CD4-positive, alpha-beta memory T cell (primary cell): ENCODE data around the gene DBF4B. TPM values are rescaled to one million over a fixed set of nuclear protein-coding genes. Genes with fewer than 3 reads are reported as not detected.
"Not testable (repeated sequence)": the region's sequence is repeated elsewhere in the genome, so short reads cannot be mapped to it uniquely, and the experiment has no call there.

Experiments
- CTCF ChIA-PET: fragments of 350-600 bp; sonication (Branson Sonifier 250); formaldehyde crosslinking; loops from one replicate; lab custom pipeline; 2021; ENCODE audit warnings: inconsistent platforms; ENCODE audit not compliant: partially characterized antibody; lab: Charles Lee
- POLR2A ChIA-PET: fragments of 350-600 bp; sonication (Branson Sonifier 250); formaldehyde crosslinking; loops from one replicate; lab custom pipeline; 2021; ENCODE audit not compliant: partially characterized antibody; lab: Charles Lee
- DNase-seq, 5 donors: peaks; one replicate each; pipeline versions ENCODE4 v3.0.0 to v3.0.0-alpha.2; 2020 to 2022; ENCODE audit warnings: mixed read lengths in 1 of 5
- H3K27ac ChIP-seq: one replicate; pipeline ENCODE4 v1.7.0; 2013; ENCODE audit warnings: low read depth, low read length
- H3K27me3 ChIP-seq: 2 replicates; pipeline ENCODE4 v1.7.0; 2013; ENCODE audit warnings: mild to moderate bottlenecking, low read length, moderate library complexity; ENCODE audit not compliant: insufficient read depth
- H3K36me3 ChIP-seq: 2 replicates; pipeline ENCODE4 v1.7.0; 2013; ENCODE audit warnings: mild to moderate bottlenecking, low read length, moderate library complexity; ENCODE audit not compliant: insufficient read depth
- H3K4me1 ChIP-seq: 2 replicates; pipeline ENCODE4 v1.7.0; 2013; ENCODE audit warnings: mild to moderate bottlenecking, low read length, moderate library complexity; ENCODE audit not compliant: insufficient read depth
- H3K4me3 ChIP-seq, 2 donors: one replicate each; pipeline ENCODE4 v1.7.0; 2013; ENCODE audit warnings: low read length in 2 of 2, mild to moderate bottlenecking in 1 of 2
- H3K9me3 ChIP-seq, 2 donors: one replicate each; pipeline ENCODE4 v1.7.0; 2013; ENCODE audit warnings: low read length in 2 of 2, control low read depth in 1 of 2; ENCODE audit not compliant: control insufficient read depth in 1 of 2
- H3K27ac Mint-ChIP-seq, 7 donors: one replicate each; pipeline ENCODE4 v1.8.0; 2020 to 2021; ENCODE audit warnings: mixed read lengths in 7 of 7, mild to moderate bottlenecking in 6 of 7, inconsistent platforms in 3 of 7, moderate library complexity in 3 of 7
- H3K27me3 Mint-ChIP-seq, 2 donors: one replicate each; pipeline ENCODE4 v1.8.0; 2020 to 2021; ENCODE audit warnings: mixed read lengths in 2 of 2
- H3K36me3 Mint-ChIP-seq, 2 donors: one replicate each; pipeline ENCODE4 v1.8.0; 2020 to 2021; ENCODE audit warnings: mixed read lengths in 2 of 2, inconsistent platforms in 1 of 2, mild to moderate bottlenecking in 1 of 2
- H3K4me1 Mint-ChIP-seq, 4 donors: one replicate each; pipeline ENCODE4 v1.8.0; 2020 to 2021; ENCODE audit warnings: mixed read lengths in 4 of 4, mild to moderate bottlenecking in 1 of 4
- H3K4me3 Mint-ChIP-seq, 8 donors: one replicate each; pipeline ENCODE4 v1.8.0; 2020 to 2021; ENCODE audit warnings: mixed read lengths in 8 of 8, mild to moderate bottlenecking in 7 of 8, moderate library complexity in 6 of 8, inconsistent platforms in 3 of 8
- H3K9me3 Mint-ChIP-seq, 8 donors: one replicate each; pipeline ENCODE4 v1.8.0; 2020 to 2021; ENCODE audit warnings: mixed read lengths in 8 of 8, mild to moderate bottlenecking in 5 of 8, inconsistent platforms in 3 of 8, moderate library complexity in 1 of 8
- intact Hi-C: fragments of 100-400 bp; cut with micrococcal nuclease; formaldehyde crosslinking; loops from one replicate; pipeline ENCODE4 v1.15.1; 2023
- polyA plus RNA-seq, 2 donors: library from polyadenylated mRNA; unstranded; fragments of 300-500 nt; fragmentation: Illumina TruSeq; gene quantifications; one replicate each; pipeline ENCODE4 v1.2.3, GENCODE V29; 2021
- total RNA-seq, 2 experiments: library from RNA; stranded (reverse); gene quantifications; one replicate each; pipeline ENCODE4 v1.2.3, GENCODE V29; 2021

Gene DBF4B
- total and polyA plus RNA-seq, 4 experiments from 2014 or later, result 1.00 to 8.4 (median 8.1) TPM; not detected in 1

DNA sequence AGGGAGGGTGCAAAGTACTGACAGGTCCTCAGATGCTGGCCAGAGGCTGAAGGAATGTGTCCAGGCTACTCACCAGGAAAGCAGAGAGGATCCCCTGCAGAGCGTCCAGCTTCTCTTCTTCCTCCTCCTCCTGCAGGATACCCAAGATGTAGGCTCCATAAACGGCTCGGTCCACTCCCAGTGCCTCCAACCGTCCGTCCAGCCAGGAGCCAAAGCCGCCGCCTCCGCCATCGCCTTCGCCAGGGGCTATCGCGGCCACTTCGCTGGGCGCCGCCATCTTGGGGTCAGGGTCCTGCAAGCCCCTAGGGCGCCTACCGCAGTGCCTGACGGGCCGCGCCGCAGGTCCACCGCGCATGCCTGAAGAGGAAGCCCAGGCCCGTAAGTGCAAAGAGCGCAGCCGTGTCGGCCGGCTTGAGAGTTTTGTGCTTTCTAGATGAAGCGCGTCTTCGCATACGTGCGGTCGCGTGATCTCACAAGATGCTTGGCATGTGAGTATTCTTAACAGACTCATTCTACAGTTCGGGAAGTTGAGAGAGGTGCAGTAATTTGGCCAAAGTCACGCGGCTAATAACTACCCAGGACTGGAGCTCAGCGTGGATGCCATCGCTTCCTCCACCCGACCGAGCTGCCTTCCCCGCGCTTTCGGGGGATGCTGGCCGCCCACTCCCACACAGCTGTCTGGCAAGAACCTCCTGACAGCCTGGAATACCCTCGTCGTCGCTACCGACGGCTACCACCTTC is 18.8 kb upstream of the DBF4B start, which contains the start of gene CCDC43:
Gene CCDC43, minus strand, starts transcription at position 300 of the 741 bp plus-strand sequence. Its CDS starts 23 bp downstream, at position 277.
- Histone ChIP-seq H3K9me3 (no peaks in the 10 kb centered on the region), H3K36me3 (no peaks in the 10 kb centered on the region), H3K4me3 (peak within 1 kb of the TSS; percentile 76 to 78), H3K27me3 (no peaks in the 10 kb centered on the region), H3K27ac (peak within 1 kb of the TSS; percentile 84), H3K4me1 (peaks cover 17% of the 10 kb centered on the region)
- peaks cover 0 to 2% (median 0%) of the 10 kb centered on the region in 8 donors for H3K9me3 Mint-ChIP-seq
- H3K27me3 Mint-ChIP-seq, result no peaks in the 10 kb centered on the region
- H3K4me3 Mint-ChIP-seq, result peak within 1 kb of the TSS; percentile 96 to 99 (median 98)
- peak; percentile 91 to 93 (median 91) for DNase-seq
- peak within 1 kb of the TSS; percentile 92 to 98 (median 98) for H3K27ac Mint-ChIP-seq
- CTCF ChIA-PET, result interaction anchor here (0.6 to 2.2 kb wide), 5 partner anchors 17 to 510 kb away, joined by 3 to 8 read pairs (median 3); partner anchors contain the start of gene DBF4B
- peaks cover 19 to 39% (median 25%) of the 10 kb centered on the region in 4 donors for H3K4me1 Mint-ChIP-seq
- H3K36me3 Mint-ChIP-seq, result peaks cover 12 to 21% of the 10 kb centered on the region in 2 donors
- POLR2A ChIA-PET, result interaction anchor here (0.7 to 4.9 kb wide), 6 partner anchors 15 to 361 kb away, joined by 3 to 42 read pairs (median 3); partner anchors contain the start of genes DBF4B, EFTUD2 and FZD2
- intact Hi-C loops, result loop anchor here (1.0 kb wide), 2 partner anchors 19 to 210 kb away; partner anchors contain the start of genes DBF4B and EFTUD2

DNA sequence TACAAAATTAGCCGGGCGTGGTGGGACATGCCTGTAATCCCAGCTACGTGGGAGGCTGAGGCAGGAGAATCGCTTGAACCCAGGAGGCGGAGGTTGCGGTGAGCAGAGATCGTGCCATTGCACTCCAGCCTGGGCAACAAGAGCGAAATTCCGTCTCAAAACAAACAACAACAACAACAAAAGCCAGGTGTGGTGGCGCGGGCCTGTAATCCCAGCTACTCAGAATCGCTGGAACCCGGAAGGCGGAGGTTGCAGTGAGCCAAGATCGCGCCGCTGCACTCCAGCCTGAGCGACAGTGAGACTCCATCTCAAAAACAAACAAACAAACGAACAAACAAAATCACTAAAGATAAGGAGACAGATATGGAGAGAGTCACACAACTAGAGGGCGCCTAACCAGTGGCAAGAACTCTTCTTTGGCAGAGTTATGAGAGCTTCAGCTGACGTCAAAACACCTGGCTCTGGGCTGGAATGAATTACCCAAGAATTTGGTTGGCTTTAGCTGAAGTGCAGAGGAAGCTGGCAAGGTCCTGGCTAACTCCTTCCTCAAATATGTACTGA is 17.6 kb upstream of the DBF4B start:
- H3K27me3 ChIP-seq, H3K9me3 Mint-ChIP-seq, DNase-seq, intact Hi-C loops, H3K36me3 ChIP-seq, H3K9me3 ChIP-seq, H3K27ac ChIP-seq, H3K4me3 ChIP-seq, H3K27me3 Mint-ChIP-seq: not testable (repeated sequence)
- Mint-ChIP-seq H3K4me1 (peaks cover 16 to 39% (median 22%) of the 10 kb centered on the region in 4 donors), H3K4me3 (peak overlapping the region in 6 of 8 donors; percentile 22 to 96 (median 63)), H3K36me3 (peaks cover 4 to 12% of the 10 kb centered on the region in 2 donors), H3K27ac (peak overlapping the region in 5 of 7 donors; percentile 60 to 98 (median 78))
- H3K4me1 ChIP-seq, result peaks cover 17% of the 10 kb centered on the region
- ChIA-PET CTCF (interaction anchor here (0.7 to 2.2 kb wide), 6 partner anchors 9 to 45 kb away, joined by 3 to 8 read pairs (median 4); partner anchors contain the start of gene DBF4B), POLR2A (interaction anchor here (0.6 to 4.9 kb wide), 3 partner anchors 17 to 209 kb away, joined by 3 to 42 read pairs (median 3); partner anchors contain the start of genes DBF4B and EFTUD2)

DNA sequence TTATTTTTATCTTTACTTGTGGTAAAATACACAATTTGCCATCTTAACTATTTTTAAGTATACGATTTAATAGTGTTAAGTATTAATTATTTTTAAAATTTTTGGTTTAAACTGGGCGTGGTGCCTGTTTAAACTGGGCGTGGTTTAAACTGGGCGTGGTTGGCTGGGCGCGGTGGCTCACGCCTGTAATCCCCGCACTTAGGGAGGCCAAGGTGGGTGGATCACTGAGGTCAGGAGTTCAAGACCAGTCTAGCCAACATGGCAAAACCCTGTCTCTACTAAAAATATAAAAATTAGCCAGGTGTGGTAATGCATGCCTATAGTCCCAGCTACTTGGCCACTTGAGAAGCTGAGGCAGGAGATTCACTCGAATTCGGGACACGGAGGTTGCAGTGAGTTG is 14.9 kb upstream of the DBF4B start:
- Mint-ChIP-seq H3K4me1 (peaks cover 9 to 25% (median 15%) of the 10 kb centered on the region in 4 donors), H3K36me3 (peaks cover 0 to 6% of the 10 kb centered on the region in 2 donors), H3K27me3 (no peaks in the 10 kb centered on the region), H3K27ac (no peak overlapping the region), H3K9me3 (peaks cover 0 to 2% (median 0%) of the 10 kb centered on the region in 8 donors), H3K4me3 (no peak overlapping the region)
- intact Hi-C loops, result no loop called here
- H3K9me3 ChIP-seq, result no peaks in the 10 kb centered on the region
- CTCF ChIA-PET, result no interaction called here
- POLR2A ChIA-PET, result interaction anchor here (0.7 kb wide), 1 partner anchor 17 kb away, joined by 3 read pairs; no protein-coding TSS in a partner anchor
- H3K4me1 ChIP-seq, result peaks cover 12% of the 10 kb centered on the region
- no peak overlapping the region for H3K4me3 ChIP-seq
- no peaks in the 10 kb centered on the region for H3K27me3 ChIP-seq
- no peak overlapping the region for H3K27ac ChIP-seq
- H3K36me3 ChIP-seq, result no peaks in the 10 kb centered on the region
- no peak for DNase-seq

DNA sequence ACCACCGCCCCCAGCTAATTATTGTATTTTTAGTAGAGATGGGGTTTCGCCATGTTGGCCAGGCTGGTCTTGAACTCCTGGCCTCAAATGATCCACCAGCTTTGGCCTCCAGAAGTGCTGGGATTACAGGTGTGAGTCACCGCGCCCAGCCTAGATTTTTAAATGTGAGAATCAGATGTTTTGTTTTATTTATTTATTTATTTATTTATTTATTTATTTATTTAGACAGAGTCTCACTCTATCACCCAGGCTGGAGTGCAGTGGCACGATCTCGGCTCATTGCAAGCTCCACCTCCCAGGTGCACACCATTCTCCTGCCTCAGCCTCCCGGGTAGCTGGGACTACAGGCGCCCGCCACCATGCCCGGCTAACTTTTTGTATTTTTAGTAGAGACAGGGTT is 8.2 kb upstream of the DBF4B start:
- intact Hi-C loops, H3K27ac Mint-ChIP-seq, POLR2A ChIA-PET, H3K4me1 ChIP-seq, H3K27me3 ChIP-seq, H3K9me3 ChIP-seq, H3K27ac ChIP-seq, H3K27me3 Mint-ChIP-seq, DNase-seq, H3K4me3 Mint-ChIP-seq, H3K9me3 Mint-ChIP-seq, H3K36me3 Mint-ChIP-seq, H3K36me3 ChIP-seq, H3K4me1 Mint-ChIP-seq, H3K4me3 ChIP-seq: not testable (repeated sequence)
- CTCF ChIA-PET, result interaction anchor here (1.2 kb wide), 1 partner anchor 9 kb away, joined by 3 read pairs; no protein-coding TSS in a partner anchor

DNA sequence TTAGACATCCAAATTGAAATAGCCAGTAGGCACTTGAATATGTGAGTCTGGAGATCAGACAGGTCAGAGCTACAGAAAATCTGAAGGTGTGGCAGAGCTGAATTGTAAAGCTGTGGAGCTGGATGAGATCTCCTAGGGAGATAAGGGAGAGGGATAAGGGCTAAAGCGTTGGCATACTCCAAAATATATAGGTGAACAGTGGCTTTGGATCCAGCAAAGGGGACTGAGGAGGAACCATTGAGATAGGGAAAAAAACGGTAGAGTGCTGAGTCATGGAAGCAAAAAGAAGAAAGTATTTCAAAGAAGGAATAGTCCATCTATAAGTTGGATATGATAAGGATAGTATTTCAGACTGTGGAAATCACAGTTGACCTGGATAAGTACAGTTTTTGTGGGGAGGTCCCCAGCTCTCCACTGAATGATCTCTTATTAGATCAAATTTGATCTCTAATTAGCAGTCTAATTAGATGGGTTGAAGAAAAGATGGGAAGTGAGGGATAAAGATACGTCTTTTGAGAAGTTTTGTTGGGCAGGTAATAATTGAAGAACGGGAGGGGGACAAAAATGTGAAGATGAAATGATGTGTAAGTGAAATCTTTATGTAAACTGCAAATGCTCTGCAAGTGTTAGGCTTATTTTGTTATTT is 587 bp upstream of the DBF4B start:
- Mint-ChIP-seq H3K4me3 (no peak overlapping the region), H3K9me3 (no peaks in the 10 kb centered on the region), H3K4me1 (peaks cover 0 to 3% (median 2%) of the 10 kb centered on the region in 4 donors), H3K36me3 (no peaks in the 10 kb centered on the region), H3K27me3 (peaks cover 4% of the 10 kb centered on the region in 2 donors), H3K27ac (no peak overlapping the region)
- H3K4me1 ChIP-seq, result peaks cover 16% of the 10 kb centered on the region
- no peak for DNase-seq
- ChIA-PET CTCF (interaction anchor here (0.5 to 1.8 kb wide), 5 partner anchors 17 to 169 kb away, joined by 3 to 8 read pairs (median 4); partner anchors contain the start of gene CCDC43), POLR2A (interaction anchor here (0.6 to 3.1 kb wide), 5 partner anchors 13 to 205 kb away, joined by 3 to 42 read pairs (median 3); partner anchors contain the start of genes CCDC43, EFTUD2 and GPATCH8)
- no peaks in the 10 kb centered on the region for H3K36me3 ChIP-seq
- peak overlapping the region; percentile 69 to 76 for H3K4me3 ChIP-seq
- peak overlapping the region; percentile 57 for H3K27ac ChIP-seq
- H3K27me3 ChIP-seq, result no peaks in the 10 kb centered on the region
- intact Hi-C loops, result loop anchor here (1.0 kb wide), 1 partner anchor 19 kb away; the partner anchor contains the start of gene CCDC43
- no peaks in the 10 kb centered on the region for H3K9me3 ChIP-seq

DNA sequence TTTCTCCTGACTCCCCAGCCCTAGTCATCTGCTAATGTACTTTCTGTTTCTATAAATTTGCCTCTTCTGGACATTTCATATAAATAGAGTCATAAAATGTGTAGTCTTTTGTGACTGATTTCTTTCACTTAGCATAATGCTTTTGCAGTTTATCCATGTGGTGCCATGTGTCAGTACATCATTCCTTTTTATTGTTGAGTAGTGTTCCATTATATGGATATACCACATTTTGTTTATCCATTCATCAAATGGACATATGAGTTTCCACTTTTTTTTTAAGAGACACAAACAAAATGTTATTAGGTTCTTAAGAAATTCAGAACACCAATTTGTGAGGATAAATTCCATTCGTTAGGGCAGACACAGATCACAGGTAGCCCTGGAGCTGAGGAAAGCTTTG is 11.0 kb downstream of the DBF4B start:
- Histone ChIP-seq H3K36me3 (no peaks in the 10 kb centered on the region), H3K27ac (no peak overlapping the region), H3K9me3 (no peaks in the 10 kb centered on the region), H3K4me1 (no peaks in the 10 kb centered on the region), H3K27me3 (no peaks in the 10 kb centered on the region), H3K4me3 (no peak overlapping the region)
- H3K9me3 Mint-ChIP-seq, result no peaks in the 10 kb centered on the region
- intact Hi-C loops, result no loop called here
- no peak overlapping the region for H3K4me3 Mint-ChIP-seq
- H3K27me3 Mint-ChIP-seq, result no peaks in the 10 kb centered on the region
- peaks cover 0 to 2% of the 10 kb centered on the region in 2 donors for H3K36me3 Mint-ChIP-seq
- ChIA-PET POLR2A (no interaction called here), CTCF (no interaction called here)
- H3K4me1 Mint-ChIP-seq, result peaks cover 0 to 2% (median 0%) of the 10 kb centered on the region in 4 donors
- H3K27ac Mint-ChIP-seq, result no peak overlapping the region
- no peak for DNase-seq
